Fibroblast of pulmonary artery (primary cell): Measurements from ENCODE around the gene KMT2D.

ENCODE experiments used
- DNase-seq: peaks from one replicate; pipeline ENCODE4 v3.0.0-alpha.2; 2010; ENCODE audit warnings: low read depth
- H3K4me3 ChIP-seq: replicated peaks from 2 replicates; pipeline ENCODE4 v1.5.1; 2011; ENCODE audit warnings: low read depth, mild to moderate bottlenecking, control low read depth, low read length, moderate library complexity
- TF ChIP-seq, protein P1 (sequence below): IDR thresholded peaks from 2 replicates; pipeline ENCODE4 v1.5.1; 2011; ENCODE audit warnings: mild to moderate bottlenecking, control low read depth, low read length, inconsistent platforms; ENCODE audit errors: missing control alignments

KMT2D gene

DNA sequence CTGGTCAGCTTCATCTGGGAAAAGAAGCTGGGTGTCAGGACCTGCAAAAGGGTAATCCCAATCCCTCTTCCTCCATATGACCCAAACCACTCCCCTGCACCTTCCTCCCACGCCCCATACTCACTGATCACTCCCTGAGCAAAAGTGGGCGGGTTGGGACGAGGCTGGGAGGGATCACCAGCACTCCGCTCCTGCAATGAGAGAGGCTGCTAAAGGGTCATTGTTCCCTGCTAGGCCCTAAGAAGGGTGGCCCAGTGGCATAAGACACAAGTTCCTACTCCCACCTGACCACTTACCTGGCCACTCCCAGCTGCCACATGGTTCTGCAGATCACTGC, 26.3 kb downstream of the KMT2D start:
- no peak overlapping the region for H3K4me3 ChIP-seq
- DNase-seq, result no peak
- TF ChIP-seq, protein P1, sequence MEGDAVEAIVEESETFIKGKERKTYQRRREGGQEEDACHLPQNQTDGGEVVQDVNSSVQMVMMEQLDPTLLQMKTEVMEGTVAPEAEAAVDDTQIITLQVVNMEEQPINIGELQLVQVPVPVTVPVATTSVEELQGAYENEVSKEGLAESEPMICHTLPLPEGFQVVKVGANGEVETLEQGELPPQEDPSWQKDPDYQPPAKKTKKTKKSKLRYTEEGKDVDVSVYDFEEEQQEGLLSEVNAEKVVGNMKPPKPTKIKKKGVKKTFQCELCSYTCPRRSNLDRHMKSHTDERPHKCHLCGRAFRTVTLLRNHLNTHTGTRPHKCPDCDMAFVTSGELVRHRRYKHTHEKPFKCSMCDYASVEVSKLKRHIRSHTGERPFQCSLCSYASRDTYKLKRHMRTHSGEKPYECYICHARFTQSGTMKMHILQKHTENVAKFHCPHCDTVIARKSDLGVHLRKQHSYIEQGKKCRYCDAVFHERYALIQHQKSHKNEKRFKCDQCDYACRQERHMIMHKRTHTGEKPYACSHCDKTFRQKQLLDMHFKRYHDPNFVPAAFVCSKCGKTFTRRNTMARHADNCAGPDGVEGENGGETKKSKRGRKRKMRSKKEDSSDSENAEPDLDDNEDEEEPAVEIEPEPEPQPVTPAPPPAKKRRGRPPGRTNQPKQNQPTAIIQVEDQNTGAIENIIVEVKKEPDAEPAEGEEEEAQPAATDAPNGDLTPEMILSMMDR, result no peak

DNA sequence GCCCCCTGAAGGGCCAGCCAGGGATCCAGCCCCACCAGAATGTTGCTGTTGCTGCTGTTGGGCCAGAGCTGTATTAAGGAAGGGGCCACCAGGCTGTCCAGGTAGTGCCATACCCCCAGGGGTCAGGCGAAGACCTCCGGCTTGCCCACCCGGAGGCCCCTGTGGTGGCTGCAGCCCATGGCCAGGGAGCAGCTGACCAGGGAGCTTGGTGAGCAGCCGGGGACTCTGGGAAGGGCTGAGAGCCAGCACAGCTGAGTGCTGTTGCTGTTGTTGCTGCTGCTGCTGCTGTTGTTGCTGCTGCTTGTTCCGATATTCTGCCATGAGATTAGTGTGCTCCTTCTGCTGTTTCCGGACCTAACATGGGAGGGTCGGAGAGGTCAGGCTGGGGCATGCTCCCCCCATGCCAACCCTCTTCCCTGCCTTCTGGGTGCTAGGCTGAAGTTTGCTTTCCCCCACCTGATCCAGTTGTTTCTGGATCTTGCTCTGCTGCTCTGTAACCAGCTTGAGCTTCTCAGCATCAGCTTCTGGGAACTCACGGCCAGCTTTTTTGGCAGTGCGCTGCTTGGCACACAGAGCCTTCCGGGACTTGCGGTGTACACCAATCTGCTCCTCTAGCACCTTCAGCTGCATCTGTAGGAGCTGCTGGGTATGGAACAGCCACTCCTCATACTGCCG, 26.8 kb downstream of the KMT2D start:
- TF ChIP-seq, protein P1, result no peak
- DNase-seq, result no peak
- H3K4me3 ChIP-seq, result no peak overlapping the region

DNA sequence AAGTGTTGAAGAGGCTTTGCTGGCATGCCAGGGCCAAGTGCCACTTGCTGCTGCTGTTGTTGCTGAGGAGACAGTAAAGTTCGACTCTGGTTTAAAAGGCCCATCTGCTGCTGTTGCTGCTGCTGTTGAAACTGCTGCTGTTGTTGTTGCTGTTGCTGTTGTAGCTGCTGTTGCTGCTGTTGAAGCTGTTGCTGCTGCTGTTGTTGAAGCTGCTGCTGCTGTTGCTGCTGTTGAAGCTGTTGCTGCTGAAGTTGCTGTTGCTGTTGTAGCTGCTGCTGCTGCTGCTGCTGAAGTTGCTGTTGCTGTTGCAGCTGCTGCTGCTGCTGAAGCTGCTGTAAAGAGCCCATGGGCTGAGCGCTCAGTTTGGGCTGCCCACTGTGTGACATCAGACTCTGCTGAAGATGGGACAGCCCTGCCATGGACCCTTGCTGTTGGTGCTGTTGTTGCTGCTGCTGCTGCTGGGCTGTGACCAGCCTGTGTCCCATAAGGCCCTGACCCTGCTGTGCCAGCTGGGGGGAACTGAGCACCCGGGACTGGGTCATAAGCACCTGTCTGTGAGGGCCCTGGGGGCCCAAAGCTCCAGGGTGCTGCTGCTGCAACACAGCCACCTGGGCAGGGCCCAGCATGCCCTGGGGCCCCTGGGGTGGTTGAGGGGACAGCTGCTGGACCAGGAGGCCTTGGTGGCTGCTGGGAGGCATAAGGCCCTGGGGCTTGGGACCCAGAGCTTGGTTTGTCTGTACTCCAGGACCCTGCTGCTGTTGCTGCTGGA, 27.7 kb downstream of the KMT2D start:
- DNase-seq, result no peak
- TF ChIP-seq, protein P1, result no peak
- no peak overlapping the region for H3K4me3 ChIP-seq

DNA sequence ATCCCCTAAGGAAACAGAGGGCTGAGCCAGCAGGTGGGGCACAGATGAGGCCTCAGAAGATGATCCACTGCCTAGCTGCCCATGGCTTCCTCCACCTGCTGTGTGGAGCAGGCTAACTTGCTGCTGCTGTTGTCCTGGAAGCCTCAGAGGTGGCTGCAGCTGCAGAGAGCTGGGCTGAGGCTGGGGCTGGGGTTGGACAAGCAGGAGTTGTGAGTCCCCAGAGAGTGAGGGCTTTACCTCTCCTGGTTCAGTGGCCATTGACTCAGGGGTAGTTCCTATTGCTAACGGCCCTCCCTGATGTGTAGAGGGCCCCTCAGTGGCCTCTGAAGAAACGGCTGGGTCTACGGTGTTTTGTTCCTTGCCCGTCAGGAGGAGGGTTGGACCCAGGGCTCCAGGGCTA, 28.3 kb downstream of the KMT2D start:
- no peak overlapping the region for H3K4me3 ChIP-seq
- TF ChIP-seq, protein P1, result no peak
- DNase-seq, result no peak

DNA sequence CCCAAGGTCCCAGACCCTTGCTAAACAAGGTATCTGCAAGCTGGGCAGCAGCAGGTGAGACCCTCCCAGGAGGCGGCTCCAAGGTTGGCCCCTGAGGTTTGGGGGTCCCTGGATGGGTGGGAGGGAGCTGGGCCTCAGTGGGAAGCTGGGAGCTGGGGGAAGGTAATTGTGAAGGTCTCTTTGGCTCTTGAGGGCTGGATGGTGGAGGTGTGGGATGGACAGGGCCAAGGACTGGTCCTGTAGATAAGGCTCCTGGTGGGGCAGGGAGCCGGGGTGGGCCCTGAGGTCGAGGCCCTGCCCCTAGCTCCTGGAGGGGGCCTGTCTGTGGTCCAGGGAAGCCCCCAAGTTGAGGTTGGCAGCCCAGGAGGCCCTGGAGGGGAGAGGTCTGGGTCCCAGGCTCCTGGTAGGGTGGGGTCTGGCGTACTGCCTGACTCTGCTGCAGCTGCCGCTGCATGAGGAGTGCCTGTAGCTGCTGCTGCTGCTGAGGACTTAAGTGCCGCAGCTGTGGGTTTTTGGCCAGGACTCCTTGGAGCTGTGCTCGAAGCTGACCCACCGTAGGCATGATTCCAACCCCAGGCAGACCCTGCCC, 28.9 kb downstream of the KMT2D start:
- H3K4me3 ChIP-seq, result no peak overlapping the region
- TF ChIP-seq, protein P1, result no peak
- DNase-seq, result no peak

DNA sequence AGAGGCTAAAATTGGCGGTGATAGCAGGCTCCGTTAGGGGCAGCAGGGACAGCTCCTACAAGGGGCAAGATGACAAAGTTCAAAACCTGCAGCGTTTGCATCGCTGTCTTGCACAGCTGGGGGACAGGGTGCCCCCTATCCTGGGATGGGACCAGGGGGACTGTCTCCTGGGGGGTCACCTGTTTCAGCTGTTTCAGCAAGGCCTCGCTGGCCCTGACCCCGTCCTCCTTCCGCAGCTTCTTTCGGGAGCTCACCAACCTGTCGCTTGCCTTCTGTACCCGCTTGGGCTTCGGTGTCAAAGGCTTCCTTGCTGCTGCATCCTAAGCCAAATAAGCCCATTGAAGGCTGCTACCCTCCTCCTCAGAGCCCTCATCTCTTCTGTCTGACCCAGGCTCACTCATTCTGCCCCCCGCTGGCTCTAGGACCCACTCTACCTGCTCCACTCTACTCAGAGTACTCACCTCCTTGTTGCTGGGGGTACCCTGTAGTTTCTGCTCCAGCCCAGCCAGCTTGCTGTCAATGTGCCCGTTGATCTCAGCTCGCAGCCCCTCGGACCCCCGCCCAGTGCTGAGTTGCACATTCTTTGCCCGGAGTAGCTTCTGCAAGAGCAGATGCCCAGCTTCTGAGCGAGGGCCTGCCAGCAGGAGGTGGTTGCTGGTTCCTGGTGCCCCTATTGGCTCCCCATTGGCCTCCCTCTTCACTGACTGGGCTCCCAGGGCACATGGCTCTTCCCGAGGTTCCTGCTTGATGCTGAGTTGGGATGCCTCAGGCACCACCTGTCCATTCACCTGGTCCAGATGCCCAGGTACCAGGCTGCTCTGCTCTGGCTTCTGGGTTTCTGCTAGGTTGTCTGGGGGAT, 29.7 kb downstream of the KMT2D start:
- no peak for DNase-seq
- TF ChIP-seq, protein P1, result no peak
- H3K4me3 ChIP-seq, result no peak overlapping the region
